Skeletal muscle tissue (tissue), 4 donors: ENCODE results near the gene LRRC8B. TPM values are rescaled to one million over a fixed set of nuclear protein-coding genes. Genes with fewer than 3 reads are reported as not detected.
A peak's percentile ranks its signal among the peaks of the same experiment; 100 is the strongest.
"Not testable (repeated sequence)": the region's sequence is repeated elsewhere in the genome, so short reads cannot be mapped to it uniquely, and the experiment has no call there.

ENCODE experiments used
- H3K27ac ChIP-seq: one replicate; pipeline ENCODE4 v1.7.0; 2013; ENCODE audit warnings: mild to moderate bottlenecking, low read depth, low read length, inconsistent platforms
- H3K27me3 ChIP-seq, 3 donors: one replicate each; pipeline ENCODE4 v1.7.0; 2013; ENCODE audit warnings: low read length in 3 of 3; ENCODE audit not compliant: control insufficient read depth in 3 of 3, insufficient read depth in 3 of 3
- H3K36me3 ChIP-seq, 3 donors: one replicate each; pipeline ENCODE4 v1.7.0; 2013; ENCODE audit warnings: low read length in 3 of 3; ENCODE audit not compliant: control insufficient read depth in 3 of 3, insufficient read depth in 3 of 3
- H3K4me1 ChIP-seq, 3 donors: one replicate each; pipeline ENCODE4 v1.7.0; 2013; ENCODE audit warnings: low read length in 3 of 3, mild to moderate bottlenecking in 3 of 3; ENCODE audit not compliant: control insufficient read depth in 3 of 3, insufficient read depth in 3 of 3
- H3K4me3 ChIP-seq, 3 donors: one replicate each; pipeline ENCODE4 v1.7.0; 2013; ENCODE audit warnings: low read length in 3 of 3
- H3K9ac ChIP-seq, 3 donors: one replicate each; pipeline ENCODE4 v1.7.0; 2013; ENCODE audit warnings: low read length in 3 of 3, mild to moderate bottlenecking in 3 of 3, moderate library complexity in 2 of 3, low read depth in 1 of 3
- H3K9me3 ChIP-seq, 3 donors: one replicate each; pipeline ENCODE4 v1.7.0; 2013; ENCODE audit warnings: low read length in 3 of 3; ENCODE audit not compliant: control insufficient read depth in 3 of 3
- total RNA-seq: library from RNA; depleted of rRNA; stranded (reverse); fragments of >200 nt; gene quantifications from one replicate; pipeline ENCODE4 v1.2.3, GENCODE V29; 2014
- donor health status: Osteomylitis.

The LRRC8B gene
- total RNA-seq, 1 donor from 2014 or later: 3.7 TPM

DNA sequence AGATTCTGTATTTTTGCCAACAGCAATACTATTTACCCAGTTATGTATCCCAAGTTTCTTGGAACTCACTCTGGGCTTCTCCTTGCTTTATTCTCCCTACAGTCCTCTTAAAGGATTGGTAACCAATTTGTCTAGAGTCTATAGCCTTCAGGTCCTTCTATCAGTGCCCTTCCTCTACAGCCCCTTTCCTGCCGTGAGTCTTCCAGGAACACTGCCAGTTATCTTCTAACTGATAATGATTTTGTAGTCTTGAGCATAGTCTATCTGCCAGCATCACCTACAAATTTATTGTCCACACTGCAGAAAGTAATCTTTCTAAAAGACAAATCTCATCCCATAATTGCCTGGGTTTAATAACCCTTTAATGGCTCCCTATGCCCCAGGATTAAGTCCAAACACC, 8.2 kb downstream of the LRRC8B start:
- Histone ChIP-seq H3K36me3 (peaks cover 3 to 9% (median 4%) of the 10 kb centered on the region in 3 donors), H3K4me1 (peaks cover 11 to 23% (median 21%) of the 10 kb centered on the region in 3 donors), H3K9ac (no peak overlapping the region), H3K27ac (no peak overlapping the region), H3K4me3 (no peak overlapping the region), H3K27me3 (no peaks in the 10 kb centered on the region), H3K9me3 (no peaks in the 10 kb centered on the region)

DNA sequence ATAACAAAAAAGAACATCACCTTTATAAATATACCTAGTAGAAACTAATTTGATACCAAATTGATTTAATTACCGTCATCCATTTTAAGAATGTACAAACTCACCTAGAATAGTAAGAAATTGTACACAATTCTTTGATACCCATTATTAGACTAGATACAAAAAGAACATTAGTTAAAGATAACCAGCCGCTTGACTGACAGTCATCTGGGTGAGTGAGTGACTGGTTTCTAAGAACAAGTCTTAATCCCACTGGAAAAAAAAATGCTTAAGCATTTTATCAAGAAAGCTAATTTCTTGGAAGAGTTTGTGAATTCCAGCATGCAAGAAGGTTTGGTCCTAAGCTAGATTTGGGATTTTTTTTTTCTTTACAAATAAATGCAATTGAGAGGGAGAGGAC, 10.9 kb downstream of the LRRC8B start:
- Histone ChIP-seq H3K9me3 (no peaks in the 10 kb centered on the region), H3K9ac (no peak overlapping the region), H3K4me1 (peaks cover 3 to 14% (median 5%) of the 10 kb centered on the region in 3 donors), H3K4me3 (no peak overlapping the region), H3K27ac (no peak overlapping the region), H3K36me3 (peaks cover 0 to 3% (median 0%) of the 10 kb centered on the region in 3 donors), H3K27me3 (no peaks in the 10 kb centered on the region)

DNA sequence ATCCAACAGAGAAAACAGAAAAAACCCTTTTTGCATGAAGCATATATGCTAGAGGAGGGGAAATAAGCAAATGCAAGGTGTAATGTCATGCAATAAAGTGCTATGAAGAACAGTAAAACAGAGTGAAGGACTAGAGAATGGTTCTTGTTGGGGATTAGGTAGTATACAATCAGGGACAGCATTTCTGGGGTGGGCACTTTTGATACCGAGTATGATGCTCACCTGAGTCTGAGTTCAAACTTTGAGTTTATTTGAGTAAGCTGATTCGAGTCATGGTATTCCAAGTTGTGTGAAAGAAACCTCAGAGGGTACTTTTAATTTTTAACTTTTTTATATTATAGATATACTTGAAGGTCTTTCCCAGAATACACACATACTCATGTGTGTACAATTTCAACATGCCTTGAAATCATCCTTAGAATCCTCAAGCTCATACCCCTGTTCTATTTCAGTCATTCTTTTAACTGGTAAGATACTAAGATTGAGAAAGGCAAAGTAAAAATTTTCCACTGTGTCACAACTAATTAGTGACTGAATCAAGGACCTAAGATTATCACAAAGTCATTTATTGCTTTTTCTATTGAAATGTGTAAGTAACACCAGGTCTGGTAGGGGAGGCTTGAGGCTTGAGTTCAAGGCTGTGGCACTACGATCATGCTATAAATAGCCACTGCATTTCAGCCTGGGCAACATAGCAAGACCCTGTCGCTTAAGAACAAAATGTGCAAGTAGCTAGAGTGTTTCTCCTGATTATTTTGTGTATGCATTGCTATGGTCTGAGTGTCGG, 12.1 kb downstream of the LRRC8B start:
- no peak overlapping the region for H3K9ac ChIP-seq
- H3K4me3 ChIP-seq: no peak overlapping the region
- H3K4me1 ChIP-seq: peaks cover 0 to 7% (median 0%) of the 10 kb centered on the region in 3 donors
- no peaks in the 10 kb centered on the region for H3K9me3 ChIP-seq
- no peaks in the 10 kb centered on the region for H3K36me3 ChIP-seq
- no peak overlapping the region for H3K27ac ChIP-seq
- H3K27me3 ChIP-seq: no peaks in the 10 kb centered on the region

DNA sequence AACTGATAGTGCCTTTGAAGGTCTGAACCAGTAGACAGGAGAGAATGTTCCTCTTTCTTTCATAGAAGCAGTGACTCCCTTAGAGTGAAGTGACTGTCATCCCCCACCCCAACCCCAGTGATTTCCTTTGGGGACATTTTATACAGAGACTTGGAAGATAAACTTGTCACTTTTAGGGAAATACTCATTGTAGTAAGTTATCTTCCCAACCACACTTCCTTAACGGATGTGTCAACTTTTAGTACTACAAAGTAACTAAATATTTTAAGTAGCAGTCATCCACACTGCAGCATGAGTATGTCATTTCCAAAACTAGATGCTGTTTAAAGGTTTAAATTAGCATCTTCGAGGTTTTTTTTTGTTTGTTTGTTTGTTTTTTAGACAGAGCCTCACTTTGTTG, 13.7 kb downstream of the LRRC8B start:
- H3K4me3 ChIP-seq: no peak overlapping the region
- peaks cover 0 to 3% (median 3%) of the 10 kb centered on the region in 3 donors for H3K4me1 ChIP-seq
- no peaks in the 10 kb centered on the region for H3K36me3 ChIP-seq
- no peaks in the 10 kb centered on the region for H3K27me3 ChIP-seq
- no peaks in the 10 kb centered on the region for H3K9me3 ChIP-seq
- no peak overlapping the region for H3K27ac ChIP-seq
- H3K9ac ChIP-seq: no peak overlapping the region

DNA sequence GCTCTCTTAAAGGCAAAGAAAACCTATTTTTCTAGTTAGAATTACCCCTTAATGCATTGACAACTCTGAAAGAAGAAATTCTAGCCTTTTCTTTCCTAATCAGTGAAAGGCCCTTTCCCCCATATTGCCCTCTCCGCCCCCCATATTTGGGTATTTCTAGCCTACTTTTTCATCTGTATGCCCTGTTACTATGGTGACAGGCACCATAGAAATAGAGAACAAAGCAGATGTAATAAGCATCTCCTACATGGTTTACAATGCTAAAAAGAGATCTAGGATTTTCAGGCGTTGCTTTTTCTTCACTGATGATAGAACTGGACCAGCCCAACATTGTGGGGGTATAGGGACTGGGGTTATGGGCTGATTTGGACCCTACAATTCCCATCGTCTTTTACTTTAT, 14.5 kb downstream of the LRRC8B start:
- Histone ChIP-seq H3K9ac (no peak overlapping the region), H3K4me1 (peaks cover 0 to 3% (median 3%) of the 10 kb centered on the region in 3 donors), H3K9me3 (no peaks in the 10 kb centered on the region), H3K4me3 (no peak overlapping the region), H3K27ac (no peak overlapping the region), H3K36me3 (no peaks in the 10 kb centered on the region), H3K27me3 (no peaks in the 10 kb centered on the region)

DNA sequence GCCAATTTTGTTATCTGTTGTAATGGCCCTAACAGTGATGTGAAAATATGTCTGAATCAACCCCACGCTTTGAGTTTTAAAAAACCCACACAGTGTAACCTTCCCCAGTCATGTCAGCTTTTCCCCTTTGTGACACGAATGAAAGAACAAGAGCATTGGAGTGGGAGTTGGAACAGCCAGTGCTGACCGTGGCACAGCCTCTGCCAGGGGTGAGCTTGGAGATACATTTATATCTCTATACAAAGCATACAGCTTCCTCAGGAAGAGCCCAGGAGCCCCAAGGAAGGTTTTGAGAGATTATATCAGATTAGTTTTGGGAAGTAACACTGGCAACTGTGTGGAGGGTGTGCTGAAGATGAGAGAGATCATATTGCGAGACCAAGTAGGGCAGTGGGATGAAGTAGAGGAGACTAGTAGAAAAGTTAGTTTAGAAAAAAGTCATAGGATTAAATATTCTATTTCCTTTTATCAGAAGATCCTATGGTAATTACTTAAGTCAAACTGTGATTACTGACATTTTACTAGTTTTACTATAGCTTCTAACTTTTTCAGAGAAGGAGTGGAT, 15.9 kb downstream of the LRRC8B start:
- Histone ChIP-seq H3K4me1 (peaks cover 5 to 10% (median 9%) of the 10 kb centered on the region in 3 donors), H3K27me3 (no peaks in the 10 kb centered on the region), H3K9ac (no peak overlapping the region), H3K27ac (no peak overlapping the region), H3K36me3 (no peaks in the 10 kb centered on the region), H3K4me3 (no peak overlapping the region), H3K9me3 (no peaks in the 10 kb centered on the region)

DNA sequence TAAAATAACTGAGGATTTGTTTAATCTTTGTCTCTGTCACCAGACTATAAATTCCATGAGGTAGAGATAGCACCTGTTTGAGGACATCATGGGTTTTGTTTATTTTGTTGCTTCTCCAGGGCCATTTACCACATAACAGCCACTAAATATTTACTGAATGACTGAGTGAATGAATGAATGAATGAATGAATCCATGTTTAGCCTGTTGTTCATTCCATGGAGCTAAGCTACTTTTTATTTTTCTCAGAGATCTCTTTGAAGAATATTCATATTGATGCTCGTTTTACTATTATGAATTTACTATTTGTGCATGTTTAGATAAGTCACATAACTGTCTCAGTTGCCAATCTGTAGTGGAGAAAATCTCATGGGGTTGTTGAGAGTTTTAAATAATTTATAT, 17.7 kb downstream of the LRRC8B start:
- Histone ChIP-seq H3K9ac (no peak overlapping the region), H3K27me3 (no peaks in the 10 kb centered on the region), H3K4me3 (no peak overlapping the region), H3K36me3 (no peaks in the 10 kb centered on the region), H3K4me1 (peaks cover 14 to 21% (median 19%) of the 10 kb centered on the region in 3 donors), H3K9me3 (no peaks in the 10 kb centered on the region), H3K27ac (no peak overlapping the region)

DNA sequence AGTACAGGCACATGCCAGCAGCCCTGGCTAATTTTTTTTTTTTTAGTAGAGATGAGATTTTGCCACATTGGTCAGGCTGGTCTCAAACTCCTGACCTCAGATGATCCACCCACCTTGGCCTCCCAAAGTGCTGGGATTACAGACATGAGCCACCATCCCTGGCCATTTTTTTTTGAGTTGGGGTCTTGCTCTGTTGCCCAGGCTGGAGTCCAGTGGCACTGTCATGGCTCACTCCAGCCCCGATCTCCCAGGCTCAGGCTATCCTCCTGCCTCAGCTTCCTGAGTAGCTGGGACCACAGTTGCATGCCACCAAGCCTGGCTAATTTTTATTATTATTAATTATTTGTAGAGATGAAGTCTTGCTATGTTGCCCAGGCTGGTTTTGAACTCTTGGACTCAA, 19.0 kb downstream of the LRRC8B start:
- H3K27ac ChIP-seq, H3K36me3 ChIP-seq, H3K9ac ChIP-seq, H3K4me3 ChIP-seq, H3K27me3 ChIP-seq, H3K9me3 ChIP-seq: not testable (repeated sequence)
- H3K4me1 ChIP-seq: peaks cover 21 to 29% (median 21%) of the 10 kb centered on the region in 3 donors

DNA sequence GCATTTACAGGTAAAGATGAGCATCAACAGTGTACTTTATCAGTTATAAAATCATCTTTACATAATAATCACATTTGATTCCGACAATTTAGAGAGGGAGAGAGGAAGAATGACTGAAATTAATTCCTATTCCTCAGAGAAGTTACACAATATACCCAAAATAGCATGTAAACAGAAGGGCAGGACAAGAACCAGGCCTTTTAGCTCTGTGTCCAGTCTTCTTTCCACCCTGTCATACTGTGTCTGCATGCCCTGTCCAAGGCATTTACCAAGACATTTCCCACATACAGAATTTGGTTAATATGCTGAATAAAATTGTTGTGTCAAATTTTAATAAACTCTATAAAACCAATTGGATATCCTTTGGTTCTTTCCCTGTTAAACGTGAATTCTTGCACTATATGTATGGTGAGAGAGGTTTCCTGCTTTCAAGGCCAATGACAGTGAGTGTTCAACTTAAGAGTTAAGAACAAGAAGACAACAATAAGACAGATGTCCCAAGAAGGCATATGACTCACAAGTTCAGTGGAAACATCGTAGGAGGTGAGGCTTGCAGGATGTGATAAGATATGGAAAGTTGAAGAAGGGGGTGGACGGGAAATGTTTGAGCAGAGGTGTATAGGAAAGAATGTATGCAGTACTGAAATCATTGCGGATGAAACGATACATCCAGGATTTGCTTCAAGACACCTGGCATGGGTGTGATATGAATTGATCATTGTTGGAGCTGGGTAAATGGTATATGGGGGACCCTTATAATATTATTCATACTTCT, 20.8 kb downstream of the LRRC8B start:
- peaks cover 0 to 2% (median 0%) of the 10 kb centered on the region in 3 donors for H3K36me3 ChIP-seq

More for the DNA sequence above, 20.8 kb downstream of the LRRC8B start:
- Histone ChIP-seq H3K27ac (peak overlapping the region; percentile 10), H3K9me3 (no peaks in the 10 kb centered on the region), H3K9ac (no peak overlapping the region), H3K4me1 (peaks cover 19 to 32% (median 21%) of the 10 kb centered on the region in 3 donors), H3K27me3 (no peaks in the 10 kb centered on the region), H3K4me3 (no peak overlapping the region)
